SIG-M5 treated with dmso at 0.1 percent for 504 hours (cell line): ENCODE measurements around the gene BIRC7.
"Not testable (repeated sequence)": the region's sequence is repeated elsewhere in the genome, so short reads cannot be mapped to it uniquely, and the experiment has no call there.

ENCODE experiments used
- DNase-seq: peaks from one replicate; lab custom pipeline; 2025; ENCODE audit not compliant: unreplicated experiment; lab: John Stamatoyannopoulos, UW

BIRC7 gene

GRCh38 chr20:63206878-63207277 is 28.8 kb upstream of the BIRC7 start:
- no peak for DNase-seq

- no peak for DNase-seq
Measured at GRCh38 chr20:63208346-63208909, 27.3 kb upstream of the BIRC7 start.

GRCh38 chr20:63210011-63210605 is 25.6 kb upstream of the BIRC7 start:
- no peak for DNase-seq

- DNase-seq: no peak
Measured at GRCh38 chr20:63212393-63212730, 23.3 kb upstream of the BIRC7 start.

GRCh38 chr20:63212792-63213191 is 22.9 kb upstream of the BIRC7 start:
- DNase-seq: no peak

GRCh38 chr20:63214514-63214913 is 21.2 kb upstream of the BIRC7 start:
- DNase-seq: no peak

- DNase-seq: peak; percentile 39
Measured at GRCh38 chr20:63215101-63216040, 20.3 kb upstream of the BIRC7 start.

GRCh38 chr20:63216041-63216848 is 19.5 kb upstream of the BIRC7 start, which contains the start of gene YTHDF1:
Gene YTHDF1, minus strand, starts transcription at chr20:63216131. Its CDS starts 239 bp downstream, at chr20:63215892.
- peak; percentile 96 for DNase-seq

GRCh38 chr20:63216849-63217471 is 18.7 kb upstream of the BIRC7 start:
- no peak for DNase-seq

- no peak for DNase-seq
Measured at GRCh38 chr20:63217706-63218105, 18.0 kb upstream of the BIRC7 start.

GRCh38 chr20:63218701-63219446 is 16.8 kb upstream of the BIRC7 start:
- no peak for DNase-seq

- no peak for DNase-seq
Measured at GRCh38 chr20:63219447-63219821, 16.3 kb upstream of the BIRC7 start.

GRCh38 chr20:63219866-63220521 is 15.7 kb upstream of the BIRC7 start:
- DNase-seq: no peak

GRCh38 chr20:63220696-63221399 is 14.9 kb upstream of the BIRC7 start:
- DNase-seq: no peak

- DNase-seq: not testable (repeated sequence)
Measured at GRCh38 chr20:63221400-63222053, 14.2 kb upstream of the BIRC7 start.

GRCh38 chr20:63222541-63222940 is 13.2 kb upstream of the BIRC7 start:
- DNase-seq: no peak

GRCh38 chr20:63223121-63223825 is 12.4 kb upstream of the BIRC7 start:
- peak; percentile 31 for DNase-seq

GRCh38 chr20:63223826-63224207 is 11.9 kb upstream of the BIRC7 start:
- DNase-seq: no peak
